MM.1S (cell line): ENCODE measurements around the gene VAV2.

Experiments
- EZH2 ChIP-seq: fragments of 300-600 bp; sonication (generic); optimal IDR thresholded peaks from 2 replicates; pipeline ENCODE3; 2017; ENCODE audit warnings: low read depth, mild to moderate bottlenecking, antibody characterized with exemption, low read length, mixed read lengths
- EZH2phosphoT487 ChIP-seq: fragments of 300-600 bp; sonication (generic); IDR thresholded peaks from 2 replicates; pipeline ENCODE4 v1.6.1; 2018; ENCODE audit warnings: antibody characterized with exemption, low read length
- TF ChIP-seq, protein P1 (sequence below): fragments of 300-600 bp; sonication (generic); IDR thresholded peaks from 2 replicates; pipeline ENCODE4 v1.5.1; 2016; ENCODE audit warnings: antibody characterized with exemption, low read length, mixed read lengths

DNA sequence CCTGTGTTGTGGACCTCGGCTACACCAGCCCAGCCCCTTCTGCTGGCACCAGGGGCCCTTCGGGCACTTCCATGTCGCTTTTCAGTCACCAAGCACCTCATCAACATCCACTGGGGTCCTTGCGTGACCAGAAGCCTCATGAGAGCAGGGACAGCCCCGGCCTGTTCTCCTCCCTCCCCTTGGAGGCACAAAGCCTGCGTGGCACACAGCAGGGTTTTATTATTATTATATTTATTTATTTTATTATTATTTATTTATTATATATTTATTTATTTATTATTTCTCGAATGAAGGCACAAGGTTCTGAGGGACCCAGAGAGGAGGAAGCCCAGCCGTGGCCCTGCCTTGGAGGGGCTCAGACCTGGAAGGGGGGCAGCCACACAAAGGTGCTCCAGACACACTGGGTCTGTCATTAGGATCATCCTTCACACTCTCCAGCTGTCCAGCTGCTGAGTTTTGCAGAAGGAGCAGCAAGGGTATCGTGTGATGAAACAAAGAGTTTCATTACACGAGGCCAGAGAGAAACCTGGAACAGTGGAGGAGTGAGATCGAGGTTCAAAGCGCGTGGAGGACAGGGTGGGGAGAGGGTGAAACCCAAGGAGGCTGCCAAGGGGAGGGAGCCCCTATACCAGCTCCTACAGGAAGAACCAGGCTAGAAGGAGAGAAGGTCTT is 5.2 kb downstream of the VAV2 start:
- TF ChIP-seq, protein P1, sequence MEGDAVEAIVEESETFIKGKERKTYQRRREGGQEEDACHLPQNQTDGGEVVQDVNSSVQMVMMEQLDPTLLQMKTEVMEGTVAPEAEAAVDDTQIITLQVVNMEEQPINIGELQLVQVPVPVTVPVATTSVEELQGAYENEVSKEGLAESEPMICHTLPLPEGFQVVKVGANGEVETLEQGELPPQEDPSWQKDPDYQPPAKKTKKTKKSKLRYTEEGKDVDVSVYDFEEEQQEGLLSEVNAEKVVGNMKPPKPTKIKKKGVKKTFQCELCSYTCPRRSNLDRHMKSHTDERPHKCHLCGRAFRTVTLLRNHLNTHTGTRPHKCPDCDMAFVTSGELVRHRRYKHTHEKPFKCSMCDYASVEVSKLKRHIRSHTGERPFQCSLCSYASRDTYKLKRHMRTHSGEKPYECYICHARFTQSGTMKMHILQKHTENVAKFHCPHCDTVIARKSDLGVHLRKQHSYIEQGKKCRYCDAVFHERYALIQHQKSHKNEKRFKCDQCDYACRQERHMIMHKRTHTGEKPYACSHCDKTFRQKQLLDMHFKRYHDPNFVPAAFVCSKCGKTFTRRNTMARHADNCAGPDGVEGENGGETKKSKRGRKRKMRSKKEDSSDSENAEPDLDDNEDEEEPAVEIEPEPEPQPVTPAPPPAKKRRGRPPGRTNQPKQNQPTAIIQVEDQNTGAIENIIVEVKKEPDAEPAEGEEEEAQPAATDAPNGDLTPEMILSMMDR = no peak
- TF ChIP-seq EZH2 = no peak
- TF ChIP-seq EZH2phosphoT487 = no peak
